GM19043 (cell line): ENCODE measurements around the gene IQCC.

Source experiments
- ATAC-seq: cut with Tn5 transposase; IDR thresholded peaks from one replicate; pipeline ENCODE4 v1.9.1; 2021; ENCODE audit warnings: low read depth; ENCODE audit not compliant: unreplicated experiment

Gene IQCC

GRCh38 chr1:32255072-32256071 is 49.9 kb downstream of the IQCC start:
- no peak for ATAC-seq

- ATAC-seq: no peak
These were observed 51.2 kb downstream of the IQCC start for GRCh38 chr1:32256473-32257226.

GRCh38 chr1:32257227-32257508 is 51.7 kb downstream of the IQCC start:
- no peak for ATAC-seq
